Measurements from ENCODE around the gene VCAM1. TPM values are rescaled to one million over a fixed set of nuclear protein-coding genes. Genes with fewer than 3 reads are reported as not detected.

Gene VCAM1
- total RNA-seq, 1 experiment from 2014 or later, result not detected

DNA sequence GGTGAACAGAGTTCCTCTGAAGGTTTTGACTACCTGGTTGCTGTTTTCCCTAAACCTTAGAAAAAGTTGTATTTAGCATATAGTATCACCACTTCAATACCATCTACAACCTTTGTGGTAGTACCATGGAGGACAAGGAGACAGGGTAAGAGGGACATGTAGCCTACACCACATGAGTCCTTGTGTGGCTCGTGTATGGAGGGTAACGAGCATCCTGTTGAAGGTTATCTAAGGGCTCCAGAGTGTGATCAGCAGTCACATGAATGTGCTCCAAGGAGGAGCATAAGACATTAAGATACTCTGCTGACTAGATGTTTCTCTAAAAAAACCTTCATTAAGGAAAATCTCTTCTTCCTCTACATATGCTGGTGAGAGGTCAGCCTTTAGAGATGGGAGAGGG lies 67.3 kb downstream of the VCAM1 start (continued):
- TF ChIP-seq ZBTB21 (CRISPR knock-in tag; IDR thresholded peaks at IDR 0.05; ENCODE audit: borderline replicate concordance) (no peak), ESRRA (CRISPR knock-in tag; IDR thresholded peaks at IDR 0.05; ENCODE audit: borderline replicate concordance) (no peak), NR2C2 (CRISPR knock-in tag; IDR thresholded peaks at IDR 0.05) (no peak), MYBL2 (CRISPR knock-in tag; IDR thresholded peaks at IDR 0.05) (no peak), FOXK1 (CRISPR knock-in tag; IDR thresholded peaks at IDR 0.05) (no peak), FOXP4 (CRISPR knock-in tag; IDR thresholded peaks at IDR 0.05) (no peak), AFF4 (CRISPR knock-in tag; IDR thresholded peaks at IDR 0.05; ENCODE audit: borderline replicate concordance) (no peak), ATF6 (CRISPR knock-in tag; IDR thresholded peaks at IDR 0.05) (no peak), MXD4 (CRISPR knock-in tag; IDR thresholded peaks at IDR 0.05; ENCODE audit: borderline replicate concordance) (no peak), ZNF416 (CRISPR knock-in tag; IDR thresholded peaks at IDR 0.05) (no peak)
- TF ChIP-seq, protein P1, sequence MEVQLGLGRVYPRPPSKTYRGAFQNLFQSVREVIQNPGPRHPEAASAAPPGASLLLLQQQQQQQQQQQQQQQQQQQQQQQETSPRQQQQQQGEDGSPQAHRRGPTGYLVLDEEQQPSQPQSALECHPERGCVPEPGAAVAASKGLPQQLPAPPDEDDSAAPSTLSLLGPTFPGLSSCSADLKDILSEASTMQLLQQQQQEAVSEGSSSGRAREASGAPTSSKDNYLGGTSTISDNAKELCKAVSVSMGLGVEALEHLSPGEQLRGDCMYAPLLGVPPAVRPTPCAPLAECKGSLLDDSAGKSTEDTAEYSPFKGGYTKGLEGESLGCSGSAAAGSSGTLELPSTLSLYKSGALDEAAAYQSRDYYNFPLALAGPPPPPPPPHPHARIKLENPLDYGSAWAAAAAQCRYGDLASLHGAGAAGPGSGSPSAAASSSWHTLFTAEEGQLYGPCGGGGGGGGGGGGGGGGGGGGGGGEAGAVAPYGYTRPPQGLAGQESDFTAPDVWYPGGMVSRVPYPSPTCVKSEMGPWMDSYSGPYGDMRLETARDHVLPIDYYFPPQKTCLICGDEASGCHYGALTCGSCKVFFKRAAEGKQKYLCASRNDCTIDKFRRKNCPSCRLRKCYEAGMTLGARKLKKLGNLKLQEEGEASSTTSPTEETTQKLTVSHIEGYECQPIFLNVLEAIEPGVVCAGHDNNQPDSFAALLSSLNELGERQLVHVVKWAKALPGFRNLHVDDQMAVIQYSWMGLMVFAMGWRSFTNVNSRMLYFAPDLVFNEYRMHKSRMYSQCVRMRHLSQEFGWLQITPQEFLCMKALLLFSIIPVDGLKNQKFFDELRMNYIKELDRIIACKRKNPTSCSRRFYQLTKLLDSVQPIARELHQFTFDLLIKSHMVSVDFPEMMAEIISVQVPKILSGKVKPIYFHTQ (CRISPR knock-in tag; IDR thresholded peaks at IDR 0.05), result no peak

Other genes with a start within 250 kb of the VCAM1 start
- not detected in 3 replicates for gene GPR88, start 181.6 kb upstream of the VCAM1 start, total RNA-seq (2021)
- 36.4 to 41.0 TPM (median 37.8 TPM) in 3 replicates for gene EXTL2, start 175.1 kb downstream of the VCAM1 start, total RNA-seq (2021)
- gene SLC30A7, start 176.3 kb downstream of the VCAM1 start, total RNA-seq (2021), result 17.2 to 20.7 TPM (median 18.6 TPM) in 3 replicates